Measurements from ENCODE around the gene SMYD4. TPM values are rescaled to one million over a fixed set of nuclear protein-coding genes. Genes with fewer than 3 reads are reported as not detected.
A peak's percentile ranks its signal among the peaks of the same experiment; 100 is the strongest.

Gene SMYD4, protein sequence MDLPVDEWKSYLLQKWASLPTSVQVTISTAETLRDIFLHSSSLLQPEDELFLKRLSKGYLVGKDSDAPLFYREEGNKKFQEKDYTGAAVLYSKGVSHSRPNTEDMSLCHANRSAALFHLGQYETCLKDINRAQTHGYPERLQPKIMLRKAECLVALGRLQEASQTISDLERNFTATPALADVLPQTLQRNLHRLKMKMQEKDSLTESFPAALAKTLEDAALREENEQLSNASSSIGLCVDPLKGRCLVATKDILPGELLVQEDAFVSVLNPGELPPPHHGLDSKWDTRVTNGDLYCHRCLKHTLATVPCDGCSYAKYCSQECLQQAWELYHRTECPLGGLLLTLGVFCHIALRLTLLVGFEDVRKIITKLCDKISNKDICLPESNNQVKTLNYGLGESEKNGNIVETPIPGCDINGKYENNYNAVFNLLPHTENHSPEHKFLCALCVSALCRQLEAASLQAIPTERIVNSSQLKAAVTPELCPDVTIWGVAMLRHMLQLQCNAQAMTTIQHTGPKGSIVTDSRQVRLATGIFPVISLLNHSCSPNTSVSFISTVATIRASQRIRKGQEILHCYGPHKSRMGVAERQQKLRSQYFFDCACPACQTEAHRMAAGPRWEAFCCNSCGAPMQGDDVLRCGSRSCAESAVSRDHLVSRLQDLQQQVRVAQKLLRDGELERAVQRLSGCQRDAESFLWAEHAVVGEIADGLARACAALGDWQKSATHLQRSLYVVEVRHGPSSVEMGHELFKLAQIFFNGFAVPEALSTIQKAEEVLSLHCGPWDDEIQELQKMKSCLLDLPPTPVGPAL
- 25.8 TPM for total RNA-seq
- 10 to 100 TPM in 3 of 4 donors, 1 to 10 TPM in 1; 7.2 to 12.5 (median 12.2) TPM for polyA plus RNA-seq

DNA sequence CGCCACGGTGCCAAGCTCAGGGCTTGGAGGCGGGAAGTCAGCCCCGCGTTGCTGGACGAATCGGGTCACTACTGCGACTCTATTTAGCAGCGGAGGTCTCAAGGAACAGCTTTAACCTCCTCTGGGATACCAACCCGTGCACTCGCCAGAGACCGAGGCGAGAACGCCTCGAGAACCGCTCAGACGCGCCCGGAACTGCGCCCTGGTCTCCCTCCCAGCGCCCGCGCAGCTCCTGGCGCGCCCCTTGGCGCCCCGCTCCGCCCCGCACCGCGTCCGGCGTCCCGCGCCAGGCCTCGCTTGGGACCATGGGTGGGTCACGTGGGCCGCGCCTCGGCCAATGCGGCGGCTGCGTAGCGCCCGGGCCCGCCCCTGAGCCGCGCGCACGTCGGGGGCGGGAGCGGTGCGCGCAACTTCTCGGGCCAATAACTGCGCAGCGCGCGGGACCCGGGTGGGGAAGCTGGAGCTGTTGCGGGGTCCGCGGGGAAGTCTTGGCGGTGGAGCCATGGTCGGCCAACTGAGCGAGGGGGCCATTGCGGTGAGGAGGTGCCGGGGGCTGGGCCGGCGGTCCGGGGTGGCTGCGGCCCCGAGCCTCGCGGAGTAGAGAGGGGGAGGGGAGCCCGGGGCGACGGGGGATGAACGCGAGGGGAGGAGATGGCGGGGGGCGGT, at the start of gene SMYD4, which contains the start of gene RPA1:
SMYD4 (minus strand) TSS at position 311 of the 666 bp plus-strand sequence. CDS start 1,908 bp downstream, outside the sequence.
RPA1 (plus strand) TSS at position 414 of the 666 bp plus-strand sequence; CDS start at position 503, 89 bp downstream.
- H3K27ac ChIP-seq (ENCODE audit: insufficient read depth, low read length, poor library complexity, severe bottlenecking) = peak within 1 kb of the TSS; percentile 78
- ATAC-seq (ENCODE audit: low read depth in 2 of 2) = peak; percentile 99
- peaks cover 0 to 1% (median 0%) of the 10 kb centered on the region in 7 donors for H3K9me3 Mint-ChIP-seq

GRCh38 chr17:1878419-1879121, 48.9 kb upstream of the SMYD4 start:
- H3K4me1 Mint-ChIP-seq = peaks cover 8 to 26% (median 13%) of the 10 kb centered on the region in 4 donors

More for the DNA sequence above, at the start of gene SMYD4, which contains the start of gene RPA1:
- peak; percentile 85 to 93 (median 89) for DNase-seq
- H3K4me3 Mint-ChIP-seq = peak within 1 kb of the TSS; percentile 92 to 99 (median 98)
- peaks cover 31% of the 10 kb centered on the region for H3K4me1 ChIP-seq (ENCODE audit: control insufficient read depth, insufficient read depth, low read length, poor library complexity, severe bottlenecking)
- H3K27me3 ChIP-seq (ENCODE audit: control insufficient read depth, insufficient read depth, low read length) = no peaks in the 10 kb centered on the region
- peak within 1 kb of the TSS; percentile 98 for H3K4me3 ChIP-seq (ENCODE audit: low read depth, low read length)
- peak within 1 kb of the TSS; percentile 89 to 96 (median 92) for H3K27ac Mint-ChIP-seq
- no peaks in the 10 kb centered on the region for H3K27me3 Mint-ChIP-seq
- H3K4me1 Mint-ChIP-seq = peaks cover 21 to 74% (median 49%) of the 10 kb centered on the region in 4 donors
- H3K36me3 Mint-ChIP-seq = peaks cover 27% of the 10 kb centered on the region
- H3K36me3 ChIP-seq (ENCODE audit: control insufficient read depth, insufficient read depth, low read length) = peaks cover 12% of the 10 kb centered on the region
- H3K9me3 ChIP-seq (ENCODE audit: control insufficient read depth in 2 of 2, low read length in 2 of 2) = no peaks in the 10 kb centered on the region

GRCh38 chr17:1875597-1875996, 45.9 kb upstream of the SMYD4 start:
- no peaks in the 10 kb centered on the region for H3K9me3 Mint-ChIP-seq

More at GRCh38 chr17:1878419-1879121, 48.9 kb upstream of the SMYD4 start:
- H3K4me3 ChIP-seq (ENCODE audit: low read depth, low read length) = no peak overlapping the region
- ATAC-seq (ENCODE audit: low read depth in 2 of 2) = peak in 1 of 2 donors; percentile 75
- H3K27ac ChIP-seq (ENCODE audit: insufficient read depth, low read length, poor library complexity, severe bottlenecking) = no peak overlapping the region
- DNase-seq = peak in 1 of 3 donors; percentile 46
- no peaks in the 10 kb centered on the region for H3K9me3 ChIP-seq (ENCODE audit: control insufficient read depth in 2 of 2, low read length in 2 of 2)
- Mint-ChIP-seq H3K4me3 (no peak overlapping the region), H3K36me3 (peaks cover 66% of the 10 kb centered on the region), H3K9me3 (no peaks in the 10 kb centered on the region), H3K27ac (peak overlapping the region in 2 of 3 donors; percentile 32 to 69), H3K27me3 (no peaks in the 10 kb centered on the region)
- no peaks in the 10 kb centered on the region for H3K27me3 ChIP-seq (ENCODE audit: control insufficient read depth, insufficient read depth, low read length)
- H3K4me1 ChIP-seq (ENCODE audit: control insufficient read depth, insufficient read depth, low read length, poor library complexity, severe bottlenecking) = peaks cover 16% of the 10 kb centered on the region
- peaks cover 78% of the 10 kb centered on the region for H3K36me3 ChIP-seq (ENCODE audit: control insufficient read depth, insufficient read depth, low read length)

DNA sequence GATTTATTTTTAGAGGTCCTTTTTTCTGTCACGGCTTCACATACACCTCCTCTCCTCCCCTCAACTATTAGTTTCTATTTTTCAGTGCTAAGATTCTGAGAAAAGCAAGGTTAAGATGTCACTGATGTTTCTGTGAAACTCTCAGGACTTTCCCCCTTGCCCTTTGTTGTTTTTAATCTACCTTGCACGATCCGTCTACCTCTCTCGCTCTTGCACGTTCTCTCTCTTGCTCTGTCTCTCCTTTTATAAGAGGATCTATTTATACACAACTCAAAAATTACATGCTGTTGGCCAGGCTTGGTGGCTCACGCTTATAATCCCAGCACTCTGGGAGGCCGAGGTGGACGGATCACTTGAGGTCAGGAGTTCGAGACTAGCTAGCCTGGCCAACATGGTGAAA, 43.7 kb upstream of the SMYD4 start:
- Histone ChIP-seq H3K4me3 (ENCODE audit: low read depth, low read length) (peak overlapping the region; percentile 83), H3K27ac (ENCODE audit: insufficient read depth, low read length, poor library complexity, severe bottlenecking) (peak overlapping the region; percentile 87), H3K27me3 (ENCODE audit: control insufficient read depth, insufficient read depth, low read length) (no peaks in the 10 kb centered on the region), H3K9me3 (ENCODE audit: control insufficient read depth in 2 of 2, low read length in 2 of 2) (no peaks in the 10 kb centered on the region), H3K4me1 (ENCODE audit: control insufficient read depth, insufficient read depth, low read length, poor library complexity, severe bottlenecking) (peaks cover 57% of the 10 kb centered on the region), H3K36me3 (ENCODE audit: control insufficient read depth, insufficient read depth, low read length) (peaks cover 35% of the 10 kb centered on the region)
- peaks cover 4% of the 10 kb centered on the region for H3K27me3 Mint-ChIP-seq
- peaks cover 36% of the 10 kb centered on the region for H3K36me3 Mint-ChIP-seq
- peak; percentile 73 to 79 for ATAC-seq (ENCODE audit: low read depth in 2 of 2)
- peaks cover 28 to 69% (median 47%) of the 10 kb centered on the region in 4 donors for H3K4me1 Mint-ChIP-seq
- H3K9me3 Mint-ChIP-seq = no peaks in the 10 kb centered on the region
- peak overlapping the region; percentile 84 to 98 (median 91) for H3K27ac Mint-ChIP-seq
- H3K4me3 Mint-ChIP-seq = peak overlapping the region; percentile 74 to 89 (median 80)
- DNase-seq = peak in 2 of 3 donors; percentile 35 to 91

More at GRCh38 chr17:1875597-1875996, 45.9 kb upstream of the SMYD4 start:
- H3K27me3 ChIP-seq (ENCODE audit: control insufficient read depth, insufficient read depth, low read length) = no peaks in the 10 kb centered on the region
- no peaks in the 10 kb centered on the region for H3K9me3 ChIP-seq (ENCODE audit: control insufficient read depth in 2 of 2, low read length in 2 of 2)
- peaks cover 4% of the 10 kb centered on the region for H3K27me3 Mint-ChIP-seq
- H3K36me3 ChIP-seq (ENCODE audit: control insufficient read depth, insufficient read depth, low read length) = peaks cover 56% of the 10 kb centered on the region
- no peak for ATAC-seq (ENCODE audit: low read depth in 2 of 2)
- DNase-seq = no peak
- H3K4me1 ChIP-seq (ENCODE audit: control insufficient read depth, insufficient read depth, low read length, poor library complexity, severe bottlenecking) = peaks cover 46% of the 10 kb centered on the region
- no peak overlapping the region for H3K4me3 Mint-ChIP-seq
- peak overlapping the region in 1 of 3 donors; percentile 32 for H3K27ac Mint-ChIP-seq
- H3K4me1 Mint-ChIP-seq = peaks cover 25 to 53% (median 38%) of the 10 kb centered on the region in 4 donors
- H3K36me3 Mint-ChIP-seq = peaks cover 53% of the 10 kb centered on the region
- H3K27ac ChIP-seq (ENCODE audit: insufficient read depth, low read length, poor library complexity, severe bottlenecking) = no peak overlapping the region
- no peak overlapping the region for H3K4me3 ChIP-seq (ENCODE audit: low read depth, low read length)

GRCh38 chr17:1872976-1873375, 43.3 kb upstream of the SMYD4 start:
- H3K27ac ChIP-seq (ENCODE audit: insufficient read depth, low read length, poor library complexity, severe bottlenecking) = peak overlapping the region; percentile 87
- no peaks in the 10 kb centered on the region for H3K9me3 ChIP-seq (ENCODE audit: control insufficient read depth in 2 of 2, low read length in 2 of 2)
- no peaks in the 10 kb centered on the region for H3K27me3 ChIP-seq (ENCODE audit: control insufficient read depth, insufficient read depth, low read length)
- H3K4me3 ChIP-seq (ENCODE audit: low read depth, low read length) = peak overlapping the region; percentile 83
- DNase-seq (no peak), ATAC-seq (ENCODE audit: low read depth in 2 of 2) (no peak)
- H3K4me1 ChIP-seq (ENCODE audit: control insufficient read depth, insufficient read depth, low read length, poor library complexity, severe bottlenecking) = peaks cover 57% of the 10 kb centered on the region
- peaks cover 4% of the 10 kb centered on the region for H3K27me3 Mint-ChIP-seq
- peaks cover 33% of the 10 kb centered on the region for H3K36me3 Mint-ChIP-seq
- H3K4me3 Mint-ChIP-seq = peak overlapping the region; percentile 74 to 89 (median 80)
- no peaks in the 10 kb centered on the region for H3K9me3 Mint-ChIP-seq
- peaks cover 28 to 70% (median 48%) of the 10 kb centered on the region in 4 donors for H3K4me1 Mint-ChIP-seq
- peak overlapping the region; percentile 84 to 98 (median 91) for H3K27ac Mint-ChIP-seq
- peaks cover 32% of the 10 kb centered on the region for H3K36me3 ChIP-seq (ENCODE audit: control insufficient read depth, insufficient read depth, low read length)

- no peaks in the 10 kb centered on the region for H3K9me3 Mint-ChIP-seq
- H3K4me1 ChIP-seq (ENCODE audit: control insufficient read depth, insufficient read depth, low read length, poor library complexity, severe bottlenecking) = peaks cover 57% of the 10 kb centered on the region
- H3K27ac ChIP-seq (ENCODE audit: insufficient read depth, low read length, poor library complexity, severe bottlenecking) = peak overlapping the region; percentile 87
- DNase-seq = no peak
- peak overlapping the region; percentile 69 to 96 (median 76) for H3K4me3 Mint-ChIP-seq
- H3K27me3 Mint-ChIP-seq = peaks cover 4% of the 10 kb centered on the region
- peaks cover 25% of the 10 kb centered on the region for H3K36me3 Mint-ChIP-seq
- H3K27ac Mint-ChIP-seq = peak overlapping the region; percentile 91 to 97 (median 94)
- H3K36me3 ChIP-seq (ENCODE audit: control insufficient read depth, insufficient read depth, low read length) = peaks cover 25% of the 10 kb centered on the region
- H3K27me3 ChIP-seq (ENCODE audit: control insufficient read depth, insufficient read depth, low read length) = no peaks in the 10 kb centered on the region
- no peak for ATAC-seq (ENCODE audit: low read depth in 2 of 2)
- no peaks in the 10 kb centered on the region for H3K9me3 ChIP-seq (ENCODE audit: control insufficient read depth in 2 of 2, low read length in 2 of 2)
- H3K4me1 Mint-ChIP-seq = peaks cover 28 to 71% (median 48%) of the 10 kb centered on the region in 4 donors
- peak overlapping the region; percentile 83 for H3K4me3 ChIP-seq (ENCODE audit: low read depth, low read length)
Observed at GRCh38 chr17:1872254-1872653, 42.6 kb upstream of the SMYD4 start.

All from CD4-positive, CD25-positive, alpha-beta regulatory T cell (primary cell).